Fibroblast of pulmonary artery (primary cell): ENCODE results near the gene NUDT14.

Experiments used
- DNase-seq: peaks from one replicate; pipeline ENCODE4 v3.0.0-alpha.2; 2010; ENCODE audit warnings: low read depth
- H3K4me3 ChIP-seq: replicated peaks from 2 replicates; pipeline ENCODE4 v1.5.1; 2011; ENCODE audit warnings: low read depth, mild to moderate bottlenecking, control low read depth, low read length, moderate library complexity
- TF ChIP-seq, protein P1 (sequence below): IDR thresholded peaks from 2 replicates; pipeline ENCODE4 v1.5.1; 2011; ENCODE audit warnings: mild to moderate bottlenecking, control low read depth, low read length, inconsistent platforms; ENCODE audit errors: missing control alignments

Gene NUDT14

GRCh38 chr14:105147671-105148603, 33.2 kb downstream of the NUDT14 start:
- DNase-seq, result no peak
- no peak overlapping the region for H3K4me3 ChIP-seq
- TF ChIP-seq, protein P1, sequence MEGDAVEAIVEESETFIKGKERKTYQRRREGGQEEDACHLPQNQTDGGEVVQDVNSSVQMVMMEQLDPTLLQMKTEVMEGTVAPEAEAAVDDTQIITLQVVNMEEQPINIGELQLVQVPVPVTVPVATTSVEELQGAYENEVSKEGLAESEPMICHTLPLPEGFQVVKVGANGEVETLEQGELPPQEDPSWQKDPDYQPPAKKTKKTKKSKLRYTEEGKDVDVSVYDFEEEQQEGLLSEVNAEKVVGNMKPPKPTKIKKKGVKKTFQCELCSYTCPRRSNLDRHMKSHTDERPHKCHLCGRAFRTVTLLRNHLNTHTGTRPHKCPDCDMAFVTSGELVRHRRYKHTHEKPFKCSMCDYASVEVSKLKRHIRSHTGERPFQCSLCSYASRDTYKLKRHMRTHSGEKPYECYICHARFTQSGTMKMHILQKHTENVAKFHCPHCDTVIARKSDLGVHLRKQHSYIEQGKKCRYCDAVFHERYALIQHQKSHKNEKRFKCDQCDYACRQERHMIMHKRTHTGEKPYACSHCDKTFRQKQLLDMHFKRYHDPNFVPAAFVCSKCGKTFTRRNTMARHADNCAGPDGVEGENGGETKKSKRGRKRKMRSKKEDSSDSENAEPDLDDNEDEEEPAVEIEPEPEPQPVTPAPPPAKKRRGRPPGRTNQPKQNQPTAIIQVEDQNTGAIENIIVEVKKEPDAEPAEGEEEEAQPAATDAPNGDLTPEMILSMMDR, result no peak

GRCh38 chr14:105146976-105147635, 34.0 kb downstream of the NUDT14 start:
- DNase-seq, result no peak

GRCh38 chr14:105146181-105146975, 34.7 kb downstream of the NUDT14 start:
- no peak overlapping the region for H3K4me3 ChIP-seq
- no peak for DNase-seq
- TF ChIP-seq, protein P1, result no peak

More at GRCh38 chr14:105146976-105147635, 34.0 kb downstream of the NUDT14 start:
- no peak overlapping the region for H3K4me3 ChIP-seq
- TF ChIP-seq, protein P1, result no peak

GRCh38 chr14:105145381-105146180, 35.5 kb downstream of the NUDT14 start:
- DNase-seq, result no peak
- H3K4me3 ChIP-seq, result no peak overlapping the region
- TF ChIP-seq, protein P1, result no peak

DNA sequence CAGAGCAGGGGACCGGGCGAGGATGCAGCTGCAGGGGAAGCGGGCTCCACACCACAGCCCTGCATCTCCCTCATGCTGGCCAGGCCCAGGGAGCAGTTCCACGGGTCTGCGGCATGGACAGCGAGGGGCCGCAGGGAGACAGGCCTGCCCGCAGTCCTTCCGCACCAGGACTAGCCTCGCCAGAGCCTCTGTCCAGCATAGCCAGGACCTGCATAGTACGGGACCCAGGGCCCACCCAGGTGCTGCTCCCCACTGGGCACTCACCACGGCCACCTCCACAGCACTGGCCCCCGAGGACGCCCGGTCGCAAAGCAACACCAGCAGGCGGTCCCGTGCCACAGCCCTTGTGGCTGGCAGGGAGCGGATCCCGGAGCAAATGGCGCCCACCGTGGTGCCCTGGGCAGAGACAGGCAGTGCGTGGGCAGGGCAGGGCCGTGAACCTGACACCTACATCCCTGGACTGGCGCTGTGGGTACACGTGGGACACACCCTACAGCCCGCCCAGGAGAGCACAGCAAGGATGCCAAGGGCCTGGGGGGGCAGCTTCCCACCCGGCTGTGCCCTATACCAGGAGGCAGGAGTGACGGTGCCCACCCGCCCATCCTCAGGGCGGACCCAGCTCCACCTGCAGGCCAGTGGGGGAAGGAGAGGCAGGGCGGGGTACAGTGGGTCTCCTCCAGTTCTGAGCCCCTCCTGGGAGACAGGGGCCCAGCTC, 36.3 kb downstream of the NUDT14 start:
- DNase-seq, result no peak
- TF ChIP-seq, protein P1, result no peak
- no peak overlapping the region for H3K4me3 ChIP-seq
